Measurements from ENCODE around the gene ACBD6.
A peak's percentile ranks its signal among the peaks of the same experiment; 100 is the strongest.

ACBD6 gene

GRCh38 chr1:180524915-180525714 lies 22.7 kb upstream of the ACBD6 start:
- no peak for ATAC-seq

- ATAC-seq = no peak
These were observed 22.0 kb upstream of the ACBD6 start for GRCh38 chr1:180524160-180524914.

GRCh38 chr1:180522213-180522515 lies 19.8 kb upstream of the ACBD6 start:
- no peak for ATAC-seq

GRCh38 chr1:180521474-180522212 lies 19.3 kb upstream of the ACBD6 start:
- ATAC-seq = no peak

- ATAC-seq = no peak
These were observed 17.5 kb upstream of the ACBD6 start for GRCh38 chr1:180519846-180520245.

GRCh38 chr1:180515857-180516388 lies 13.5 kb upstream of the ACBD6 start:
- peak; percentile 86 for ATAC-seq

GRCh38 chr1:180515364-180515763 lies 13.0 kb upstream of the ACBD6 start:
- ATAC-seq = no peak

- ATAC-seq = no peak
These were observed 11.2 kb upstream of the ACBD6 start for GRCh38 chr1:180513531-180513930.

- no peak for ATAC-seq
These were observed 8.5 kb upstream of the ACBD6 start for GRCh38 chr1:180510882-180511281.

GRCh38 chr1:180508725-180509097 lies 6.3 kb upstream of the ACBD6 start:
- no peak for ATAC-seq

- peak; percentile 61 to 62 for ATAC-seq
These were observed 5.7 kb upstream of the ACBD6 start for GRCh38 chr1:180507795-180508724.

GRCh38 chr1:180505732-180506335 lies 3.5 kb upstream of the ACBD6 start:
- ATAC-seq = no peak

GRCh38 chr1:180504186-180504585 lies 1.8 kb upstream of the ACBD6 start:
- no peak for ATAC-seq

- ATAC-seq = no peak
These were observed 994 bp upstream of the ACBD6 start for GRCh38 chr1:180503280-180503862.

- ATAC-seq = peak; percentile 5 to 9
These were observed 464 bp downstream of the ACBD6 start for GRCh38 chr1:180501865-180502360.

GRCh38 chr1:180500689-180501088 lies 1.7 kb downstream of the ACBD6 start:
- ATAC-seq = no peak

- no peak for ATAC-seq
These were observed 3.8 kb downstream of the ACBD6 start for GRCh38 chr1:180498594-180498993.

- no peak for ATAC-seq
These were observed 4.6 kb downstream of the ACBD6 start for GRCh38 chr1:180497826-180498225.

GRCh38 chr1:180494370-180494769 lies 8.0 kb downstream of the ACBD6 start:
- ATAC-seq = no peak

- no peak for ATAC-seq
These were observed 12.4 kb downstream of the ACBD6 start for GRCh38 chr1:180489976-180490375.

- no peak for ATAC-seq
These were observed 13.1 kb downstream of the ACBD6 start for GRCh38 chr1:180489313-180489712.
